ENCODE measurements around the gene CA14.
"Not testable (repeated sequence)": the region's sequence is repeated elsewhere in the genome, so short reads cannot be mapped to it uniquely, and the experiment has no call there.

Gene CA14

DNA sequence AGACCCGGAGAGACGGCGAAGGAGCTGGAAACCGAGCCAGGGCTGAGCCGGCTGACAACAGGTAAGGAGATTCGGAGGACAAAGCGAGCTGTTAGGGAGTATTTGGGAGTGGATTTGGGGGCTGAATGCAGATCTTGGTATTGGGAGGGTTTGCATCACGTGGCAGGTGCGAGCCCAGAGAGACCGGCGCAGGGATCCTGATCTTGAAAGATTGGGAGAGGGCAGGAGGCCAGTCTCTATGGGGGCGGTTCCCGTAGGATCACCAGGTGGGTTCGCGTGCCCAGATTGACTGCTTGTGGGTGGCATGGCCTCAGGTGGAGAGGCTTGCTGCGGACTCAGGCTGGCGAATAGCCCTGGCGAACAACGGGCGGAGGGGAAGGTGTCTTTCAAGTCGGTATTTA, 25.0 kb downstream of the CA14 start:
- H3K9ac ChIP-seq (ENCODE audit: low read length): peak overlapping the region; percentile 80
- DNase-seq (ENCODE audit: low read depth): no peak
- peak overlapping the region; percentile 88 for H3K4me3 ChIP-seq (ENCODE audit: low read length)
- no peaks in the 10 kb centered on the region for H3K27me3 ChIP-seq (replicated peaks; ENCODE audit: control insufficient read depth, insufficient read depth, low read length)
- no peaks in the 10 kb centered on the region for H3K9me3 ChIP-seq (ENCODE audit: control insufficient read depth, low read length)
- peaks cover 6% of the 10 kb centered on the region for H3K36me3 ChIP-seq (ENCODE audit: control insufficient read depth, insufficient read depth, low read length, severe bottlenecking)
- H3K4me1 ChIP-seq (ENCODE audit: control insufficient read depth, insufficient read depth, low read length): peaks cover 23% of the 10 kb centered on the region

GRCh38 chr1:150283260-150283659, 25.7 kb downstream of the CA14 start:
- Histone ChIP-seq H3K27me3 (replicated peaks; ENCODE audit: control insufficient read depth, insufficient read depth, low read length) (no peaks in the 10 kb centered on the region), H3K4me3 (ENCODE audit: low read length) (peak overlapping the region; percentile 88), H3K4me1 (ENCODE audit: control insufficient read depth, insufficient read depth, low read length) (peaks cover 23% of the 10 kb centered on the region), H3K9me3 (ENCODE audit: control insufficient read depth, low read length) (no peaks in the 10 kb centered on the region), H3K9ac (ENCODE audit: low read length) (peak overlapping the region; percentile 80), H3K36me3 (ENCODE audit: control insufficient read depth, insufficient read depth, low read length, severe bottlenecking) (peaks cover 6% of the 10 kb centered on the region)
- DNase-seq (ENCODE audit: low read depth): no peak

DNA sequence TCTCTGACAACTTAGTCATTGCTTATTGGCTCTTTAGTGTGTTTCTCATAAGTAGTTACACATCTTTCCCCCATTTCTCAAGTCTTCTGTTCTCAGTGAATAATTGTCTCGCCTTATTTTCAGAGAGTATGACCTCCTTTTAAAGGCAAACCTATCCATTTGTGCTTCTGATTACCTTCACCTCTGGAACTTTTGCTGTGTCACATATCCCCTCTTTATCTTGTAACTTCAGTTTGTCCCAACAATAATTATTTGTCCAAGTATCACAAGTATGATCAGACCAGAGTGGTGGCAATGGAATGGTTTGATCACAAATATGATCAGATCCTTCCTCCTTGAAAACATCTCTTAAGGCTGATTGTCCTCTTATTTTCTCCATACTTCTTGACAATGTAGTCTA, 30.8 kb downstream of the CA14 start:
- H3K9me3 ChIP-seq (ENCODE audit: control insufficient read depth, low read length): no peaks in the 10 kb centered on the region

GRCh38 chr1:150288822-150289221, 31.2 kb downstream of the CA14 start:
- Histone ChIP-seq H3K27me3 (replicated peaks; ENCODE audit: control insufficient read depth, insufficient read depth, low read length) (no peaks in the 10 kb centered on the region), H3K4me1 (ENCODE audit: control insufficient read depth, insufficient read depth, low read length) (peaks cover 7% of the 10 kb centered on the region), H3K9ac (ENCODE audit: low read length) (no peak overlapping the region), H3K4me3 (ENCODE audit: low read length) (no peak overlapping the region), H3K36me3 (ENCODE audit: control insufficient read depth, insufficient read depth, low read length, severe bottlenecking) (peaks cover 6% of the 10 kb centered on the region), H3K9me3 (ENCODE audit: control insufficient read depth, low read length) (no peaks in the 10 kb centered on the region)
- no peak for DNase-seq (ENCODE audit: low read depth)

More for the DNA sequence above, 30.8 kb downstream of the CA14 start:
- Histone ChIP-seq H3K4me1 (ENCODE audit: control insufficient read depth, insufficient read depth, low read length) (peaks cover 6% of the 10 kb centered on the region), H3K27me3 (replicated peaks; ENCODE audit: control insufficient read depth, insufficient read depth, low read length) (no peaks in the 10 kb centered on the region), H3K9ac (ENCODE audit: low read length) (no peak overlapping the region), H3K36me3 (ENCODE audit: control insufficient read depth, insufficient read depth, low read length, severe bottlenecking) (peaks cover 6% of the 10 kb centered on the region), H3K4me3 (ENCODE audit: low read length) (no peak overlapping the region)
- DNase-seq (ENCODE audit: low read depth): no peak

DNA sequence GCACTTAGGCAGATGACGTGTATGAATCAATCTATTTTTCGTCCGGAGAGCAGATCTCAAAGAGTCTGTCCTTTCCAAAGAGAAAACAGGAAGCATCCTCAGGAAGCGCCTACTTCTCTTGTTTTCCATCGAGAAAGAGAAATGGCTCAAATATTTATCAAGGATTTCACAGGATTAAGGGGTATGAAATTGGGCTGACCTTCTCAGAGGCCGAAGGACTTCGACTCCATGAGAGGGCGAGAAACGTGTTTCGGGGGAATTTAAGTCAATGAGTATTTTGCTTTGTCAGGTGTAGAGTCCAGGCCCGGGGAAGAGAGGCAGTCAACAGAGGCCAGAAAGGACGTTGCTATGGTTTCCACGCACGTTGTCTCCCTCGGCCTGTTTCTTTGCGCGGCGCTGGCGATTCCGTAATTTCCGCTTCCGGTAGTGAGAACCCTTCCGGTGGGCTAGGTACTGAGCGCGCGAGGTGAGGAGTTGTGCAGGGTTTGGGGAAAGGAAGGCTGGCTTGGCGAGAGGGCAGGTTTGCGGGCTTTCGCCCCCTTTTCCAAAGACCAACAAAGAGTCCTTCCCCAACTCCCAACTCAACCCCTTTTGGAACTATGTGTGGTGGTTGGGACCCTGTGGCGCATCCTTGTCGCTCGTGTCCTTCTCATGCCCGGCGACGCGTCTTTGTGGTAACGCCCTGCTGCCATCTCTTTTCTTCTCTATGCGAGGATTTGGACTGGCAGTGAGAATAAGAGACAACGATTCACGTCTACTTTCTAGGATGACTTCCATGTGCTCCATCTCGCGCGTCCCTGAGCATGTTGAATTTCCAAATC, 36.1 kb downstream of the CA14 start, which contains the start of gene MRPS21:
Gene MRPS21 (plus strand): TSS at position 429 of the 821 bp plus-strand sequence. CDS start 506 bp downstream, outside the sequence.
- H3K9me3 ChIP-seq (ENCODE audit: control insufficient read depth, low read length): no peaks in the 10 kb centered on the region
- H3K4me3 ChIP-seq (ENCODE audit: low read length): peak within 1 kb of the TSS; percentile 99
- peak within 1 kb of the TSS; percentile 91 for H3K9ac ChIP-seq (ENCODE audit: low read length)

GRCh38 chr1:150295476-150295875, 37.9 kb downstream of the CA14 start:
- no peak for DNase-seq (ENCODE audit: low read depth)
- Histone ChIP-seq H3K9ac (ENCODE audit: low read length) (no peak overlapping the region), H3K36me3 (ENCODE audit: control insufficient read depth, insufficient read depth, low read length, severe bottlenecking) (peaks cover 19% of the 10 kb centered on the region), H3K9me3 (ENCODE audit: control insufficient read depth, low read length) (no peaks in the 10 kb centered on the region), H3K4me1 (ENCODE audit: control insufficient read depth, insufficient read depth, low read length) (peaks cover 13% of the 10 kb centered on the region), H3K27me3 (replicated peaks; ENCODE audit: control insufficient read depth, insufficient read depth, low read length) (no peaks in the 10 kb centered on the region), H3K4me3 (ENCODE audit: low read length) (no peak overlapping the region)

More for the DNA sequence above, 36.1 kb downstream of the CA14 start, which contains the start of gene MRPS21:
- H3K4me1 ChIP-seq (ENCODE audit: control insufficient read depth, insufficient read depth, low read length): peaks cover 13% of the 10 kb centered on the region
- peaks cover 11% of the 10 kb centered on the region for H3K36me3 ChIP-seq (ENCODE audit: control insufficient read depth, insufficient read depth, low read length, severe bottlenecking)
- H3K27me3 ChIP-seq (replicated peaks; ENCODE audit: control insufficient read depth, insufficient read depth, low read length): no peaks in the 10 kb centered on the region
- peak; percentile 97 for DNase-seq (ENCODE audit: low read depth)

GRCh38 chr1:150299716-150300115, 42.1 kb downstream of the CA14 start:
- Histone ChIP-seq H3K9me3 (ENCODE audit: control insufficient read depth, low read length) (no peaks in the 10 kb centered on the region), H3K4me3 (ENCODE audit: low read length) (no peak overlapping the region), H3K9ac (ENCODE audit: low read length) (no peak overlapping the region), H3K4me1 (ENCODE audit: control insufficient read depth, insufficient read depth, low read length) (no peaks in the 10 kb centered on the region), H3K36me3 (ENCODE audit: control insufficient read depth, insufficient read depth, low read length, severe bottlenecking) (peaks cover 44% of the 10 kb centered on the region), H3K27me3 (replicated peaks; ENCODE audit: control insufficient read depth, insufficient read depth, low read length) (no peaks in the 10 kb centered on the region)
- DNase-seq (ENCODE audit: low read depth): no peak

DNA sequence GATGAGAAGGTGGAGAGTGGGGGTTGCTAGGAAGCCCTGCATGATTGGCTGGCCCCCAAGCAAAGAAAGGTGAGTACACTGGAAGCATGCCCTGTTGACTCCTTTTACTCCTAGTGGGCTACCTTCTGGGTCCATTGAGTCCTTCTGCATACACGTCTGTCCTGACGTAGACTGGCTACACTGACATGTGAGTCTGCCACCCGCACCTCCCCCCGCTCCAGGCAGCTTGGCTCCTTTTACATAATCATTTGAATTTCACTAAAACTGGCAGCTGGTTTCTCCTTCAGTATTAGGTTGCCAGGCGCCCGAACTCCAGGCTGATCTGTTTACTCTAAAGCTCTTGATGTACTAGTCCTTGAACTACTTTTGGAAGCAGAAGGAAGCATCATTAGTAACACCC, 44.8 kb downstream of the CA14 start:
- H3K4me3 ChIP-seq (ENCODE audit: low read length): no peak overlapping the region
- H3K27me3 ChIP-seq (replicated peaks; ENCODE audit: control insufficient read depth, insufficient read depth, low read length): no peaks in the 10 kb centered on the region
- no peak for DNase-seq (ENCODE audit: low read depth)
- H3K9ac ChIP-seq (ENCODE audit: low read length): no peak overlapping the region
- H3K4me1 ChIP-seq (ENCODE audit: control insufficient read depth, insufficient read depth, low read length): no peaks in the 10 kb centered on the region
- H3K9me3 ChIP-seq (ENCODE audit: control insufficient read depth, low read length): no peaks in the 10 kb centered on the region
- H3K36me3 ChIP-seq (ENCODE audit: control insufficient read depth, insufficient read depth, low read length, severe bottlenecking): peaks cover 46% of the 10 kb centered on the region

DNA sequence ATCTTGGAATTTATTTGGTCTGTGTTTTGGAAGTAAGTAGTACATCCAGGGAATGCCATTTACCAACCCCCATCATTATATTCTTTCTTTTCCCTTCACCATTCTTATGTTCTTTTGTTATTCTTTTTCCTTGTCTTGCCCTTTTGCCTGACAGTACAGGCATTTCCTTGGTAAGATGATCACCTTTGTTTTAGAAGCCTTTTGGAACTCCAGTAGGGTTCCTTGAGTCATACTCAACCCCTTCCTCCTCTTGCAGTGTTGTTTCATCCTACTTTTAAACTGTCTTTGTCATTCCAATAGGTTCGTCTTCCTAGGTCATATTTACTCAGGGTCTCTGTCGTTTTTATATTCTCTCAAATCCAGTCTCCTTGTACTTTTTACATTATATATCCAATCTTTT, 45.3 kb downstream of the CA14 start:
- DNase-seq (ENCODE audit: low read depth): no peak
- Histone ChIP-seq H3K4me3 (ENCODE audit: low read length) (no peak overlapping the region), H3K36me3 (ENCODE audit: control insufficient read depth, insufficient read depth, low read length, severe bottlenecking) (peaks cover 52% of the 10 kb centered on the region), H3K9ac (ENCODE audit: low read length) (no peak overlapping the region), H3K9me3 (ENCODE audit: control insufficient read depth, low read length) (no peaks in the 10 kb centered on the region), H3K4me1 (ENCODE audit: control insufficient read depth, insufficient read depth, low read length) (no peaks in the 10 kb centered on the region), H3K27me3 (replicated peaks; ENCODE audit: control insufficient read depth, insufficient read depth, low read length) (no peaks in the 10 kb centered on the region)

GRCh38 chr1:150308585-150308984, 51.0 kb downstream of the CA14 start:
- not testable (repeated sequence) for H3K27me3 ChIP-seq (replicated peaks; ENCODE audit: control insufficient read depth, insufficient read depth, low read length); H3K9ac ChIP-seq (ENCODE audit: low read length); H3K4me1 ChIP-seq (ENCODE audit: control insufficient read depth, insufficient read depth, low read length); H3K4me3 ChIP-seq (ENCODE audit: low read length); DNase-seq (ENCODE audit: low read depth); H3K9me3 ChIP-seq (ENCODE audit: control insufficient read depth, low read length)
- peaks cover 25% of the 10 kb centered on the region for H3K36me3 ChIP-seq (ENCODE audit: control insufficient read depth, insufficient read depth, low read length, severe bottlenecking)

- H3K4me1 ChIP-seq (ENCODE audit: control insufficient read depth, insufficient read depth, low read length): no peaks in the 10 kb centered on the region
- H3K4me3 ChIP-seq (ENCODE audit: low read length): no peak overlapping the region
- peaks cover 24% of the 10 kb centered on the region for H3K36me3 ChIP-seq (ENCODE audit: control insufficient read depth, insufficient read depth, low read length, severe bottlenecking)
- no peaks in the 10 kb centered on the region for H3K27me3 ChIP-seq (replicated peaks; ENCODE audit: control insufficient read depth, insufficient read depth, low read length)
- no peak for DNase-seq (ENCODE audit: low read depth)
- no peak overlapping the region for H3K9ac ChIP-seq (ENCODE audit: low read length)
- H3K9me3 ChIP-seq (ENCODE audit: control insufficient read depth, low read length): no peaks in the 10 kb centered on the region
Measured at GRCh38 chr1:150309758-150310508, 52.4 kb downstream of the CA14 start.

Measured in adipocyte (in vitro differentiated cells).